Type B pancreatic cell (in vitro differentiated cells): ENCODE data around the gene LINC01488. TPM values are rescaled to one million over a fixed set of nuclear protein-coding genes. Genes with fewer than 3 reads are reported as not detected.

Experiments used
- DNase-seq: peaks from one replicate; pipeline ENCODE4 v3.0.0; 2021; ENCODE audit warnings: mixed read lengths; ENCODE audit not compliant: unreplicated experiment; ENCODE audit errors: extremely low spot score
- H3K27ac Mint-ChIP-seq: 2 replicates; pipeline ENCODE4 v1.8.0; 2021; ENCODE audit warnings: mild to moderate bottlenecking, mixed read lengths
- H3K27me3 Mint-ChIP-seq: 2 replicates; pipeline ENCODE4 v1.8.0; 2021; ENCODE audit warnings: mixed read lengths
- H3K36me3 Mint-ChIP-seq: 2 replicates; pipeline ENCODE4 v1.8.0; 2021; ENCODE audit warnings: mixed read lengths
- H3K4me1 Mint-ChIP-seq: one replicate; pipeline ENCODE4 v1.8.0; 2021; ENCODE audit warnings: mixed read lengths; ENCODE audit not compliant: unreplicated experiment
- H3K4me3 Mint-ChIP-seq: 2 replicates; pipeline ENCODE4 v1.8.0; 2021; ENCODE audit warnings: mild to moderate bottlenecking, mixed read lengths
- H3K9me3 Mint-ChIP-seq: 2 replicates; pipeline ENCODE4 v1.8.0; 2021; ENCODE audit warnings: mixed read lengths
- CTCF ChIP-seq: fragments of 200-600 bp; sonication (generic); conservative IDR thresholded peaks from 2 replicates; pipeline ENCODE4 v1.5.0; 2021; ENCODE audit warnings: antibody characterized with exemption, mild to moderate bottlenecking
- total RNA-seq: library from RNA; stranded (reverse); gene quantifications from 2 replicates; pipeline ENCODE4 v1.2.1, GENCODE V29; 2021; ENCODE audit warnings: low replicate concordance

LINC01488 gene
- total RNA-seq, 1 donor from 2014 or later, result not detected

- Mint-ChIP-seq H3K9me3 (peaks cover 7% of the 10 kb centered on the region), H3K27ac (no peak overlapping the region), H3K36me3 (no peaks in the 10 kb centered on the region), H3K27me3 (peaks cover 4% of the 10 kb centered on the region), H3K4me1 (no peaks in the 10 kb centered on the region), H3K4me3 (no peak overlapping the region)
- no peak for DNase-seq
- TF ChIP-seq CTCF, result no peak
These were observed 31.7 kb downstream of the LINC01488 start for GRCh38 chr11:69513196-69513595.

DNA sequence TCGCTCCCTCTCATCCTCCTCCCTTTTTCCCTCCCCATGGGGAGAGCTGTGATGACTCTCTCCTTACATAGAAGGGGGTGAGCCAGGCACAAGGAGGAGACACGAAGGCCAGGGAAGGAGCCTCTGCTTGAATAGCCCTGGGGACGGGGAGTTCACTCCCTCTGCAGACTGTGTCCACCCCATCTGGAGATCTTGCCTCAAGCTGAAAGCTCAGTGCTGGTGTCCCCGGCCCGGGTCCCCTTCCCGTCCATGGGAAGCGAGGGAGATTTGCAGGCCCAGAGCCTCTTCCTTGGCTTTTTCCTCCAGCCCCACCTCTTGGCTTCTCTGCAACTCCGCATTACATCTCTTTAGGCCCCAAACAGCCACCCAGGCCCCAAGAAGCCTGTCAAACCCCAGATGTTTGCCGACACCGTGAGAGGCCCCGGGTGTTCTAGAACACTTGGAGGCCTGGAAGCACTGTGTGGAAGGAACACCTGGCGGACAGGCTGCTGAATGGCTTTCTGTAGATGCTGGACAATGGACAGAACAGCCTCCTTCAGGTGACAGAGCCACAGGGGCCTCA lies 32.3 kb downstream of the LINC01488 start:
- no peaks in the 10 kb centered on the region for H3K36me3 Mint-ChIP-seq
- no peak overlapping the region for H3K4me3 Mint-ChIP-seq
- no peaks in the 10 kb centered on the region for H3K4me1 Mint-ChIP-seq
- no peak overlapping the region for H3K27ac Mint-ChIP-seq
- no peak for DNase-seq
- H3K27me3 Mint-ChIP-seq, result peaks cover 3% of the 10 kb centered on the region
- peaks cover 13% of the 10 kb centered on the region for H3K9me3 Mint-ChIP-seq
- no peak for TF ChIP-seq CTCF

DNA sequence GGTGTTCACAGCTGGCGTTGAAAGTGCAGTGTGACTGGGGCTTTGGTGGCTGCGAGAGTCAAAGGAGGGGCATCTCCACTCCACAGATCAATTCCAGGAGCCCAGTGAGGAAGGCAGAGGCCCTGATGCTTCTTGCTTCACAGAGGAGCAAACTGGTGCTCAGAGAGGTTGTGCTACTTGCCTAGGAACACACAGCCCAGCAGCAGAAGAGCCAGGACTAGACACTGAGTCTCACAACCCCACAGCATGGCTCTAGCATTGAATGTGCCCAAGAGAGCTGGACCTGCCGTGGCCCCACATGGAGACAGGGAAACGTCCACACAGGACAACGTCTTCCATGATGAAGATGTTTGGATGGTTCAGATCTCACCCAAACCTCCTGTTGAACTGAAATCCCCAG lies 33.3 kb downstream of the LINC01488 start:
- H3K9me3 Mint-ChIP-seq, result peaks cover 13% of the 10 kb centered on the region
- no peak for TF ChIP-seq CTCF
- no peaks in the 10 kb centered on the region for H3K36me3 Mint-ChIP-seq
- no peaks in the 10 kb centered on the region for H3K27me3 Mint-ChIP-seq
- no peak overlapping the region for H3K27ac Mint-ChIP-seq
- no peak for DNase-seq
- no peaks in the 10 kb centered on the region for H3K4me1 Mint-ChIP-seq
- H3K4me3 Mint-ChIP-seq, result no peak overlapping the region

DNA sequence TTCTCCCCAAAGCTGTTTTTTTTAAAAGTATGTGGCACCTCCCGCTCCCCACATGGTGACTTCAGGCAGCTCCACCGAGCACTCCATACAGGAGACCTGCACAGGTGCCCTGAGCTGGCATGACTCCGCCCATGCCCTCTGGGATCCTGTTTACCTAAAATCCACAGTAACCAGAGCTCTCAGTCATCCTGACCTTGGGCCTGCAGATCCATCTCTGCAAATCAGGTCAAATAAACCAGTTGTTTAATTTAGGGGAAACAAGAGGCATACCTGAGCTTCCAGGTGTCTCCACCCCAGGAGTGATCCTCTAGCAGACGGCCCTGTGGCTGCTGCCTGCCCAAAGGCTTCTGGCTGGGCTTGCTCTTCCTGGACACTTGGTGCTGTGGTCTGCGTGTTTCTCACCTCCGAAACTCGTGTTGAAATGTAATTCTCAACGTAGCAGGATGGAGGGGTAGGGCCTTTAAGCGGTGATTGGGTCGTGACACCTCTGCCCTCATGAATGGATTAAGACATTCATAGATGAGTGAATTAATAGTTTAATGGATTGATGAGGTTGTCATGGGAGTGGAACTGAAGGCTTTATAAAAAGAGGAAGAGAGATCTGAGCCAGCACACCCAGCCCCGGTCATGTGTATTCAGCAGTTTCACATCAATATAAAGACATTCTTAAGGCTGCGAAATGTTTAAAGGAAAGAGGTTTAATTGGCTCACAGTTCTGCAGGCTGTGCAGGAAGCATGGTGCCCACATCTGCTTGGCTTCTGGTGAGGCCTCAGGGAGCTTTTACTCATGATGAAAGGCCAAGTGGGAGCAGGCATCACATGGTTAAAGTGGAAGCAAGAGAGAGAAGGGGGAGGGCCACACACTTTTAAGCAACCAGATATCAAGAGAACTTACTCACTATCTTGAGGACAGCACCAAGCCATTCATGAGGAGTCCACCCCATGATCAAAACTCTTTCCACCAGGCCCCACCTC lies 34.1 kb downstream of the LINC01488 start:
- no peak for TF ChIP-seq CTCF
- no peak for DNase-seq
- peaks cover 2% of the 10 kb centered on the region for H3K27me3 Mint-ChIP-seq
- H3K9me3 Mint-ChIP-seq, result peaks cover 13% of the 10 kb centered on the region
- no peak overlapping the region for H3K4me3 Mint-ChIP-seq
- H3K36me3 Mint-ChIP-seq, result no peaks in the 10 kb centered on the region
- H3K27ac Mint-ChIP-seq, result no peak overlapping the region
- no peaks in the 10 kb centered on the region for H3K4me1 Mint-ChIP-seq

DNA sequence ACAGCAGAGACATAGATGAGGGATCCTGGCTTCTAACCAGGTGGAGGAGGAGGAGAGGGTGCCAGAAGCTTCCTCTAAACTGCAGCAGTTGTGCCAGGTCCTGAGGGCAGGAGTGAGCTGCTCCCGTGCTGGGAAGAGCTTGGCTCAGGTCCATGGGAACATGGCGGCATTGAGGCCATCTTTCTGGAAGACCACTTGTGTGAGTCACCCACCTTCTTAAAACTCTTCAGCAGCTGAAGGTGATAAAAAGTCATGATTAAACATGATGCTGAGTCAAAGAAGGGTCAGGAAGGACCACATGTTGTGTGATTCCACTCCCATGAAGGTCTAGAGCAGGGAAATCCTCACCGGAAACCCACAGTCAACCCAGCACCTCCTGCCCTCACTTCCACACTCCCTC lies 35.1 kb downstream of the LINC01488 start:
- peaks cover 13% of the 10 kb centered on the region for H3K9me3 Mint-ChIP-seq
- no peaks in the 10 kb centered on the region for H3K36me3 Mint-ChIP-seq
- no peak for TF ChIP-seq CTCF
- DNase-seq, result no peak
- H3K27me3 Mint-ChIP-seq, result peaks cover 3% of the 10 kb centered on the region
- H3K4me3 Mint-ChIP-seq, result no peak overlapping the region
- no peaks in the 10 kb centered on the region for H3K4me1 Mint-ChIP-seq
- H3K27ac Mint-ChIP-seq, result no peak overlapping the region
